ENCODE data around the gene SCLY.

GRCh38 chr2:238059505-238059904 is 1.3 kb upstream of the SCLY start:
- TF ChIP-seq POLR2A (IDR thresholded peaks at IDR 0.05; ENCODE audit: borderline replicate concordance, extremely low read depth, insufficient read depth, insufficient read length) (no peak), CTCF (IDR thresholded peaks at IDR 0.05 in 2 of 3, conservative IDR thresholded peaks at IDR 0.05 in 1 of 3; ENCODE audit: borderline replicate concordance in 1 of 3, insufficient read depth in 1 of 3, low read depth in 2 of 3, low read length in 2 of 3) (no peak), EZH2phosphoT487 (IDR thresholded peaks at IDR 0.05; ENCODE audit: borderline replicate concordance) (no peak), EZH2 (IDR thresholded peaks at IDR 0.05) (no peak)
